Transverse colon (tissue), 4 donors: ENCODE measurements around the gene MARCHF3.

ENCODE experiments used
- CTCF ChIP-seq, 5 experiments: fragments of 200-600 bp in 3 of 5; fragments of 450-650 bp in 2 of 5; sonication (generic) in 3 of 5; IDR thresholded peaks; 1 replicate in 2 of 5; 2 replicates in 3 of 5; pipeline ENCODE4 v1.5.1; 2016 to 2017; ENCODE audit warnings: antibody characterized with exemption in 5 of 5, inconsistent platforms in 3 of 5, mild to moderate bottlenecking in 2 of 5, moderate library complexity in 1 of 5
- EP300 ChIP-seq: sonication (generic); formaldehyde crosslinking; IDR thresholded peaks from one replicate; pipeline ENCODE4 v1.6.1; 2017; ENCODE audit warnings: antibody characterized with exemption, low read depth
- POLR2AphosphoS5 ChIP-seq, 3 donors: sonication (generic); formaldehyde crosslinking; IDR thresholded peaks; one replicate each; pipeline ENCODE4 v1.6.1; 2016; ENCODE audit warnings: antibody characterized with exemption in 3 of 3

- TF ChIP-seq POLR2AphosphoS5 (IDR thresholded peaks at IDR 0.05) (no peak), CTCF (IDR thresholded peaks at IDR 0.05) (no peak), EP300 (no peak)
These were observed 177.5 kb downstream of the MARCHF3 start for GRCh38 chr5:126852841-126853271.
